WTC11 (cell line): Measurements from ENCODE around the gene SMIM29. TPM values are rescaled to one million over a fixed set of nuclear protein-coding genes. Genes with fewer than 3 reads are reported as not detected.

ENCODE experiments used
- ATAC-seq: fragments of 200-7000 bp; cut with Tn5 transposase; 2 replicates; pipeline ENCODE4 v1.10.0; 2021; ENCODE audit warnings: mild to moderate bottlenecking, moderate library complexity
- CTCF ChIA-PET: fragments of 300-600 bp; sonication (Branson Sonifier 250); formaldehyde crosslinking; loops from one replicate; lab custom pipeline; 2021; ENCODE audit warnings: antibody characterized with exemption; lab: Charles Lee
- POLR2A ChIA-PET: fragments of 350-600 bp; sonication (Branson Sonifier 250); formaldehyde crosslinking; loops from one replicate; lab custom pipeline; 2021; ENCODE audit warnings: antibody characterized with exemption; lab: Charles Lee
- DNase-seq: peaks from one replicate; pipeline ENCODE4 v3.0.0; 2021; ENCODE audit warnings: low spot score
- H3K27ac Mint-ChIP-seq: 2 replicates; pipeline ENCODE4 v1.8.0; 2021; ENCODE audit warnings: mixed read lengths
- H3K27me3 Mint-ChIP-seq: 2 replicates; pipeline ENCODE4 v1.8.0; 2021; ENCODE audit warnings: low read depth, mild to moderate bottlenecking, moderate library complexity, mixed read lengths
- H3K36me3 Mint-ChIP-seq: 2 replicates; pipeline ENCODE4 v1.8.0; 2021; ENCODE audit warnings: mixed read lengths
- H3K4me1 Mint-ChIP-seq: 2 replicates; pipeline ENCODE4 v1.8.0; 2022; ENCODE audit warnings: mixed read lengths
- H3K4me3 Mint-ChIP-seq: 2 replicates; pipeline ENCODE4 v1.8.0; 2021; ENCODE audit warnings: mild to moderate bottlenecking, moderate library complexity, mixed read lengths
- H3K9me3 Mint-ChIP-seq: 2 replicates; pipeline ENCODE4 v1.8.0; 2021; ENCODE audit warnings: mixed read lengths
- CREM ChIP-seq: sonication (generic); formaldehyde crosslinking; IDR thresholded peaks from 2 replicates; pipeline ENCODE4 v1.8.1; 2022; ENCODE audit warnings: mild to moderate bottlenecking, missing genetic modification reagents, moderate library complexity
- FOXK1 ChIP-seq: sonication (generic); formaldehyde crosslinking; IDR thresholded peaks from 2 replicates; pipeline ENCODE4 v1.8.0; 2022; ENCODE audit warnings: mild to moderate bottlenecking, moderate library complexity, missing genetic modification reagents
- GABPB1 ChIP-seq: sonication (generic); formaldehyde crosslinking; IDR thresholded peaks from 2 replicates; pipeline ENCODE4 v1.8.1; 2023; ENCODE audit warnings: mild to moderate bottlenecking, missing genetic modification reagents
- GTF2I ChIP-seq: fragments of 250-450 bp; sonication (Bioruptor Pico); conservative IDR thresholded peaks from 2 replicates; pipeline ENCODE4 v1.4.0; 2021; ENCODE audit warnings: mild to moderate bottlenecking
- KAT7 ChIP-seq: sonication (generic); formaldehyde crosslinking; IDR thresholded peaks from 2 replicates; pipeline ENCODE4 v1.8.1; 2023; ENCODE audit warnings: missing genetic modification reagents, mild to moderate bottlenecking, borderline replicate concordance
- NR2C2 ChIP-seq: sonication (generic); formaldehyde crosslinking; IDR thresholded peaks from 2 replicates; pipeline ENCODE4 v1.8.0; 2022; ENCODE audit warnings: mild to moderate bottlenecking, missing genetic modification reagents
- SMAD3 ChIP-seq: sonication (generic); formaldehyde crosslinking; IDR thresholded peaks from 2 replicates; pipeline ENCODE4 v1.8.0; 2022; ENCODE audit warnings: missing genetic modification reagents, mild to moderate bottlenecking, borderline replicate concordance
- SOX15 ChIP-seq: fragments of 250-450 bp; sonication (Bioruptor Pico); IDR thresholded peaks from 2 replicates; pipeline ENCODE4 v1.9.0; 2021; ENCODE audit warnings: mild to moderate bottlenecking
- SP1 ChIP-seq: sonication (generic); formaldehyde crosslinking; conservative IDR thresholded peaks from 2 replicates; pipeline ENCODE4 v1.8.1; 2022; ENCODE audit warnings: missing genetic modification reagents
- TCF7 ChIP-seq: sonication (generic); formaldehyde crosslinking; IDR thresholded peaks from 2 replicates; pipeline ENCODE4 v1.8.0; 2022; ENCODE audit warnings: mild to moderate bottlenecking, low read depth, missing genetic modification reagents, moderate library complexity
- ZBTB21 ChIP-seq: sonication (generic); formaldehyde crosslinking; IDR thresholded peaks from 2 replicates; pipeline ENCODE4 v1.8.1; 2023; ENCODE audit warnings: mild to moderate bottlenecking, missing genetic modification reagents, borderline replicate concordance
- ZNF138 ChIP-seq: sonication (generic); formaldehyde crosslinking; conservative IDR thresholded peaks from 2 replicates; pipeline ENCODE4 v1.8.1; 2022; ENCODE audit warnings: mild to moderate bottlenecking, moderate library complexity, missing genetic modification reagents
- ZNF219 ChIP-seq: sonication (generic); formaldehyde crosslinking; IDR thresholded peaks from 2 replicates; pipeline ENCODE4 v1.8.0; 2023; ENCODE audit warnings: missing genetic modification reagents, mild to moderate bottlenecking, borderline replicate concordance
- ZNF416 ChIP-seq: fragments of 250-450 bp; sonication (Bioruptor Pico); IDR thresholded peaks from 2 replicates; pipeline ENCODE4 v1.9.0; 2021; ENCODE audit warnings: mild to moderate bottlenecking, inconsistent platforms
- total RNA-seq: library from RNA; stranded (reverse); gene quantifications from 3 replicates; pipeline ENCODE4 v1.2.3, GENCODE V29; 2021
- TF ChIP-seq, protein P1 (sequence below): sonication (generic); formaldehyde crosslinking; IDR thresholded peaks from 2 replicates; pipeline ENCODE4 v1.8.1; 2023; ENCODE audit warnings: mild to moderate bottlenecking, missing genetic modification reagents, moderate library complexity
- TF ChIP-seq, protein P2 (sequence below): fragments of 250-450 bp; sonication (Bioruptor Pico); IDR thresholded peaks from 2 replicates; pipeline ENCODE4 v2.1.2; 2022; ENCODE audit warnings: mild to moderate bottlenecking, moderate library complexity
- TF ChIP-seq, protein P3 (sequence below): sonication (generic); formaldehyde crosslinking; conservative IDR thresholded peaks from 2 replicates; pipeline ENCODE4 v1.8.1; 2022; ENCODE audit warnings: mild to moderate bottlenecking, missing genetic modification reagents
- TF ChIP-seq, protein P4 (sequence below): sonication (generic); formaldehyde crosslinking; IDR thresholded peaks from 2 replicates; pipeline ENCODE4 v1.8.1; 2022; ENCODE audit warnings: low read depth, missing genetic modification reagents, borderline replicate concordance
- TF ChIP-seq, protein P5 (sequence below): fragments of 250-450 bp; sonication (Bioruptor Pico); IDR thresholded peaks from 2 replicates; pipeline ENCODE4 v1.9.0; 2021; ENCODE audit warnings: mild to moderate bottlenecking, borderline replicate concordance

Gene SMIM29
- total RNA-seq, 1 experiment from 2014 or later = 11.7 TPM

DNA sequence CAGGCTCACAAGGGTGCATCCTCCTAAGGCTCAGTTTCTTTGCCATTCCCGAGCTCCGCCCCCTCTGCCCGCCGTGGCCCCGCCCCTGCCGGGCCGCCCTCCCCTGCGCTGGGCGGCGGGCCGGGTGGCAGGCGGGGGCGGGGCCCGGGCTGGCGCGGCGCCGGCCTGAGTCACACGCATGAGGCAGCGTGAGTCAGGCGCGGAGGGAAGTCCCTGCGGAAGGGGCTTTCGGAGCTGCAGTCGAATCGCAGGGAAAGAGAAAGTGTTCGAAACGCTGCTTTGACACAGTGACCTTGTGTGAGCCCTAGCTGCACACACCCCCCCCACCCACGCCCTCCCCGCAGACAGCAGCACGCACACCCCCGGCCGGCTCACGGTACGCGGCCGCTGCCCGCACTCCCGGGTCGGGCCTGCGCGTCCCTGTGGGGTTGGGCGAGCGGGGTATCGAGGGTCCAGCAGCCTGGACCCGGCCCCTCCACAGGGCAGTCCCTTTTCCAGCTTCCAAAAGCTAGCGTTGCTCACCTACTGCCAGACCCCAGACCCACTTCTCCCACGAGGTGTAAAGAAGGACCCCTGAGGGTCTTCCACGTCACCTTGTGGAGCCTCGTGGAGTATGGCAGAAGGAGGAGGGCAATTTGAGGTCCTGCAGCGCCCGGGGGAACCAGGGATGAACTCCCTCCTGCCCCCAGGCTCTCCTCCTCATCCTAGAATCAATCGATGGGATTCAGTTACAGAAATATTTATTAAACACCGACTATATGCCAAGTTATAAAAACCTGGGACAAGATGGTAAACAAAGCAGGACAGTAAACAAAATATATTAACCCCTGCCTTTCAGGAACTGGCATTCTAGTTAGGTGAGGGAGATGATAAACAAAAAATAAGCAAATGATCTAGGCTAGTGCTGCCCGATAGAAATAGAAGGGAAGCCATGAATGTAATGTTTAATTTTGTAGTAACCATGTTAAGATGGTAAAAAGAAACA lies 24.6 kb downstream of the SMIM29 start:
- Mint-ChIP-seq H3K4me1 (peaks cover 47% of the 10 kb centered on the region), H3K9me3 (no peaks in the 10 kb centered on the region), H3K36me3 (no peaks in the 10 kb centered on the region), H3K27me3 (no peaks in the 10 kb centered on the region; the same call in 1 of the 2 replicates), H3K4me3 (peak overlapping the region; percentile 77), H3K27ac (peak overlapping the region; percentile 97)
- POLR2A ChIA-PET = interaction anchor here (0.7 to 2.7 kb wide), 6 partner anchors 9 to 28 kb away, joined by 3 to 30 read pairs (median 5); partner anchors contain the start of gene HMGA1
- TF ChIP-seq CREM (CRISPR knock-in tag) (0 out of 2 replicates have a peak, but pooled peaks have one; percentile 11), ZNF219 (CRISPR knock-in tag) (no peak), NR2C2 (no peak), TCF7 (CRISPR knock-in tag) (no peak), FOXK1 (CRISPR knock-in tag) (0 out of 2 replicates have a peak, but pooled peaks have one; percentile 26), ZBTB21 (no peak), SOX15 (CRISPR knock-in tag) (no peak), SP1 (peak; percentile 67; the same call in 1 of the 2 replicates), GABPB1 (CRISPR knock-in tag) (0 out of 2 replicates have a peak, but pooled peaks have one; percentile 21)
- TF ChIP-seq, protein P1, sequence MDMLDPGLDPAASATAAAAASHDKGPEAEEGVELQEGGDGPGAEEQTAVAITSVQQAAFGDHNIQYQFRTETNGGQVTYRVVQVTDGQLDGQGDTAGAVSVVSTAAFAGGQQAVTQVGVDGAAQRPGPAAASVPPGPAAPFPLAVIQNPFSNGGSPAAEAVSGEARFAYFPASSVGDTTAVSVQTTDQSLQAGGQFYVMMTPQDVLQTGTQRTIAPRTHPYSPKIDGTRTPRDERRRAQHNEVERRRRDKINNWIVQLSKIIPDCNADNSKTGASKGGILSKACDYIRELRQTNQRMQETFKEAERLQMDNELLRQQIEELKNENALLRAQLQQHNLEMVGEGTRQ (CRISPR knock-in tag) = 0 out of 2 replicates have a peak, but pooled peaks have one; percentile 19
- TF ChIP-seq, protein P2, sequence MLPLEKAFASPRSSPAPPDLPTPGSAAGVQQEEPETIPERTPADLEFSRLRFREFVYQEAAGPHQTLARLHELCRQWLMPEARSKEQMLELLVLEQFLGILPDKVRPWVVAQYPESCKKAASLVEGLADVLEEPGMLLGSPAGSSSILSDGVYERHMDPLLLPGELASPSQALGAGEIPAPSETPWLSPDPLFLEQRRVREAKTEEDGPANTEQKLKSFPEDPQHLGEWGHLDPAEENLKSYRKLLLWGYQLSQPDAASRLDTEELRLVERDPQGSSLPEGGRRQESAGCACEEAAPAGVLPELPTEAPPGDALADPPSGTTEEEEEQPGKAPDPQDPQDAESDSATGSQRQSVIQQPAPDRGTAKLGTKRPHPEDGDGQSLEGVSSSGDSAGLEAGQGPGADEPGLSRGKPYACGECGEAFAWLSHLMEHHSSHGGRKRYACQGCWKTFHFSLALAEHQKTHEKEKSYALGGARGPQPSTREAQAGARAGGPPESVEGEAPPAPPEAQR (CRISPR knock-in tag) = no peak
- TF ChIP-seq, protein P3, sequence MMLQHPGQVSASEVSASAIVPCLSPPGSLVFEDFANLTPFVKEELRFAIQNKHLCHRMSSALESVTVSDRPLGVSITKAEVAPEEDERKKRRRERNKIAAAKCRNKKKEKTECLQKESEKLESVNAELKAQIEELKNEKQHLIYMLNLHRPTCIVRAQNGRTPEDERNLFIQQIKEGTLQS = no peak
- TF ChIP-seq, protein P4, sequence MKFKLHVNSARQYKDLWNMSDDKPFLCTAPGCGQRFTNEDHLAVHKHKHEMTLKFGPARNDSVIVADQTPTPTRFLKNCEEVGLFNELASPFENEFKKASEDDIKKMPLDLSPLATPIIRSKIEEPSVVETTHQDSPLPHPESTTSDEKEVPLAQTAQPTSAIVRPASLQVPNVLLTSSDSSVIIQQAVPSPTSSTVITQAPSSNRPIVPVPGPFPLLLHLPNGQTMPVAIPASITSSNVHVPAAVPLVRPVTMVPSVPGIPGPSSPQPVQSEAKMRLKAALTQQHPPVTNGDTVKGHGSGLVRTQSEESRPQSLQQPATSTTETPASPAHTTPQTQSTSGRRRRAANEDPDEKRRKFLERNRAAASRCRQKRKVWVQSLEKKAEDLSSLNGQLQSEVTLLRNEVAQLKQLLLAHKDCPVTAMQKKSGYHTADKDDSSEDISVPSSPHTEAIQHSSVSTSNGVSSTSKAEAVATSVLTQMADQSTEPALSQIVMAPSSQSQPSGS (CRISPR knock-in tag) = no peak
- peak; percentile 92 for DNase-seq
- CTCF ChIA-PET = interaction anchor here (1.1 to 2.3 kb wide), 6 partner anchors 18 to 68 kb away, joined by 3 to 14 read pairs (median 6); no protein-coding TSS in a partner anchor
- peak; percentile 85 for ATAC-seq

DNA sequence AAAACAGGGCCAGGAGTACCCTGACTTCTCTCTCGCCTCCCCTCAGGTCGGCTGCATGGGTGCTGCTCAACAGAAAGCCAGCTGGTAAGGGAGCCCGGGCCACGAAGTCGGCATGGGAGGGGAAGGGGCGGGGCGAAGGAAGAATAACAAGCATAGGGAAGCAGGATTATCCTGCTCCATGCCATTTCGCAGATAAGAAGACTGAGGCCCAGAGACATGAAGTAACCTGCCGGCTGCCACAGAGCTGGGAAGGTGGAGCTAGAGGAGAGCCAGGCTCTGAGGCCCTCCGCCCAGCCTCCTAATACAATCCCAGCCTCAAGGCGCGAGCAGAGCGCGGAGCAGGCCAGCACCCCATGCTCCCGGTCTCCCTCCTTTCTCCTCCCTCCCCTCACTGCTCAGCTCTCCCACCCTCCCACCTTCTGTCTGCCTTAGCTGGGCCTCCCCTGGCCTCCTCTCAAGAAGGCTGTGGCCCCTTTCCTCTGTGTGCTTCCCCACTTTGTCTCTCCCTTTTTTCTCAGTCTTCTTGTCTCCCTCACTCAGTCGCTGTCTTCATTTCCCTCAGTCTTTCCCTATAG lies 25.3 kb downstream of the SMIM29 start:
- Mint-ChIP-seq H3K27me3 (no peaks in the 10 kb centered on the region; the same call in 1 of the 2 replicates), H3K9me3 (no peaks in the 10 kb centered on the region), H3K27ac (peak overlapping the region; percentile 97), H3K4me3 (peak overlapping the region; percentile 77), H3K4me1 (peaks cover 43% of the 10 kb centered on the region), H3K36me3 (no peaks in the 10 kb centered on the region)
- peak; percentile 53 for DNase-seq
- ATAC-seq = peak; percentile 44
- 0 out of 2 replicates have a peak, but pooled peaks have one; percentile 18 for TF ChIP-seq CREM (CRISPR knock-in tag)
- TF ChIP-seq GTF2I (CRISPR knock-in tag) = peak; percentile 99
- TF ChIP-seq ZNF138 (CRISPR knock-in tag) = no peak
- POLR2A ChIA-PET = interaction anchor here (1.2 to 2.7 kb wide), 5 partner anchors 10 to 28 kb away, joined by 3 to 30 read pairs (median 6); partner anchors contain the start of gene HMGA1
- CTCF ChIA-PET = interaction anchor here (1.0 to 2.3 kb wide), 7 partner anchors 17 to 68 kb away, joined by 3 to 14 read pairs (median 5); no protein-coding TSS in a partner anchor

DNA sequence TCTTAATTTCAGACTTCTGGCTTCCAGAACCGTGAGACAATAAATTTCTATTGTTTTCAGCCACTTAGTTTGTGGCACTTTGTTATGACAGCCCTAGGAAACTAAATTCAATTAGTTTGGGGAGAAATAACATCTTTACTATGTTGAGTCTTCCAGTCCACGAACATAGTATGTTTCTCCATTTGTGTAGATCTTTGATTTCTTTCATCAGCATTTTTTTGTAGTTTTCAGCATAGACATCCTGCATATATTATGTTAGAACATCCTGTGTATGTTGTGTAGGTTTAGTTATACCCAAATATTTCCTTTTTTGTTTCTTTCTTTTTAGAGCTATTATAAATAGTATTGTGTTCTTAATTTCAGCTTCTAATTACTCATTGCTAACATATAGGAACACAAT lies 30.1 kb downstream of the SMIM29 start:
- Mint-ChIP-seq H3K4me1 (peaks cover 8% of the 10 kb centered on the region), H3K27ac (no peak overlapping the region), H3K9me3 (no peaks in the 10 kb centered on the region), H3K27me3 (no peaks in the 10 kb centered on the region), H3K36me3 (no peaks in the 10 kb centered on the region), H3K4me3 (no peak overlapping the region)
- ChIA-PET POLR2A (no interaction called here), CTCF (interaction anchor here (0.6 to 2.9 kb wide), 3 partner anchors 17 to 80 kb away, joined by 3 to 13 read pairs (median 3); no protein-coding TSS in a partner anchor)
- DNase-seq = no peak
- TF ChIP-seq ZNF416 (CRISPR knock-in tag) (no peak), SMAD3 (CRISPR knock-in tag) (no peak), KAT7 (no peak)
- TF ChIP-seq, protein P5, sequence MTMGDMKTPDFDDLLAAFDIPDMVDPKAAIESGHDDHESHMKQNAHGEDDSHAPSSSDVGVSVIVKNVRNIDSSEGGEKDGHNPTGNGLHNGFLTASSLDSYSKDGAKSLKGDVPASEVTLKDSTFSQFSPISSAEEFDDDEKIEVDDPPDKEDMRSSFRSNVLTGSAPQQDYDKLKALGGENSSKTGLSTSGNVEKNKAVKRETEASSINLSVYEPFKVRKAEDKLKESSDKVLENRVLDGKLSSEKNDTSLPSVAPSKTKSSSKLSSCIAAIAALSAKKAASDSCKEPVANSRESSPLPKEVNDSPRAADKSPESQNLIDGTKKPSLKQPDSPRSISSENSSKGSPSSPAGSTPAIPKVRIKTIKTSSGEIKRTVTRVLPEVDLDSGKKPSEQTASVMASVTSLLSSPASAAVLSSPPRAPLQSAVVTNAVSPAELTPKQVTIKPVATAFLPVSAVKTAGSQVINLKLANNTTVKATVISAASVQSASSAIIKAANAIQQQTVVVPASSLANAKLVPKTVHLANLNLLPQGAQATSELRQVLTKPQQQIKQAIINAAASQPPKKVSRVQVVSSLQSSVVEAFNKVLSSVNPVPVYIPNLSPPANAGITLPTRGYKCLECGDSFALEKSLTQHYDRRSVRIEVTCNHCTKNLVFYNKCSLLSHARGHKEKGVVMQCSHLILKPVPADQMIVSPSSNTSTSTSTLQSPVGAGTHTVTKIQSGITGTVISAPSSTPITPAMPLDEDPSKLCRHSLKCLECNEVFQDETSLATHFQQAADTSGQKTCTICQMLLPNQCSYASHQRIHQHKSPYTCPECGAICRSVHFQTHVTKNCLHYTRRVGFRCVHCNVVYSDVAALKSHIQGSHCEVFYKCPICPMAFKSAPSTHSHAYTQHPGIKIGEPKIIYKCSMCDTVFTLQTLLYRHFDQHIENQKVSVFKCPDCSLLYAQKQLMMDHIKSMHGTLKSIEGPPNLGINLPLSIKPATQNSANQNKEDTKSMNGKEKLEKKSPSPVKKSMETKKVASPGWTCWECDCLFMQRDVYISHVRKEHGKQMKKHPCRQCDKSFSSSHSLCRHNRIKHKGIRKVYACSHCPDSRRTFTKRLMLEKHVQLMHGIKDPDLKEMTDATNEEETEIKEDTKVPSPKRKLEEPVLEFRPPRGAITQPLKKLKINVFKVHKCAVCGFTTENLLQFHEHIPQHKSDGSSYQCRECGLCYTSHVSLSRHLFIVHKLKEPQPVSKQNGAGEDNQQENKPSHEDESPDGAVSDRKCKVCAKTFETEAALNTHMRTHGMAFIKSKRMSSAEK (CRISPR knock-in tag) = no peak
- no peak for ATAC-seq
